NCI-H2196 treated with DMSO at 0.1 percent for 48 hours (cell line): ENCODE results near the gene GTF2F2.

ENCODE experiments used
- DNase-seq: peaks from one replicate; lab custom pipeline; 2025; ENCODE audit not compliant: unreplicated experiment; lab: John Stamatoyannopoulos, UW

GTF2F2 gene

GRCh38 chr13:45119991-45120864 is at the start of gene GTF2F2:
GTF2F2 (plus strand) TSS chr13:45120510; CDS start chr13:45120656, 146 bp downstream.
- peak; percentile 11 for DNase-seq

GRCh38 chr13:45073809-45074208 is 46.5 kb upstream of the GTF2F2 start:
- DNase-seq = no peak

- no peak for DNase-seq
Measured at GRCh38 chr13:45074721-45075120, 45.6 kb upstream of the GTF2F2 start.

- no peak for DNase-seq
Measured at GRCh38 chr13:45078003-45078402, 42.3 kb upstream of the GTF2F2 start.

GRCh38 chr13:45082964-45083363 is 37.3 kb upstream of the GTF2F2 start:
- DNase-seq = no peak

- no peak for DNase-seq
Measured at GRCh38 chr13:45084515-45084914, 35.8 kb upstream of the GTF2F2 start.

GRCh38 chr13:45086484-45086883 is 33.8 kb upstream of the GTF2F2 start:
- no peak for DNase-seq

- no peak for DNase-seq
Measured at GRCh38 chr13:45092663-45093062, 27.6 kb upstream of the GTF2F2 start.

GRCh38 chr13:45100573-45101262 is 19.6 kb upstream of the GTF2F2 start:
- DNase-seq = no peak

- DNase-seq = no peak
Measured at GRCh38 chr13:45101327-45102018, 18.8 kb upstream of the GTF2F2 start.

GRCh38 chr13:45102136-45102507 is 18.2 kb upstream of the GTF2F2 start:
- DNase-seq = no peak

GRCh38 chr13:45103449-45103848 is 16.9 kb upstream of the GTF2F2 start:
- DNase-seq = no peak

GRCh38 chr13:45104261-45104660 is 16.0 kb upstream of the GTF2F2 start:
- DNase-seq = no peak

GRCh38 chr13:45105895-45106294 is 14.4 kb upstream of the GTF2F2 start:
- no peak for DNase-seq

GRCh38 chr13:45107539-45107938 is 12.8 kb upstream of the GTF2F2 start:
- DNase-seq = no peak

GRCh38 chr13:45108716-45109101 is 11.6 kb upstream of the GTF2F2 start:
- DNase-seq = no peak

- no peak for DNase-seq
Measured at GRCh38 chr13:45109102-45109720, 11.1 kb upstream of the GTF2F2 start.

GRCh38 chr13:45113233-45114224 is 6.8 kb upstream of the GTF2F2 start:
- no peak for DNase-seq

- no peak for DNase-seq
Measured at GRCh38 chr13:45119469-45119990, 780 bp upstream of the GTF2F2 start.
